GM21825 (cell line): ENCODE results near the gene PDLIM3.
"Not testable (repeated sequence)": the region's sequence is repeated elsewhere in the genome, so short reads cannot be mapped to it uniquely, and the experiment has no call there.

Source experiments
- ATAC-seq: cut with Tn5 transposase; IDR thresholded peaks from one replicate; pipeline ENCODE4 v1.9.1; 2021; ENCODE audit warnings: mild to moderate bottlenecking, moderate library complexity; ENCODE audit not compliant: unreplicated experiment

The PDLIM3 gene

GRCh38 chr4:185554365-185555126, 19.2 kb upstream of the PDLIM3 start:
- no peak for ATAC-seq

GRCh38 chr4:185552254-185552653, 16.9 kb upstream of the PDLIM3 start:
- ATAC-seq = no peak

DNA sequence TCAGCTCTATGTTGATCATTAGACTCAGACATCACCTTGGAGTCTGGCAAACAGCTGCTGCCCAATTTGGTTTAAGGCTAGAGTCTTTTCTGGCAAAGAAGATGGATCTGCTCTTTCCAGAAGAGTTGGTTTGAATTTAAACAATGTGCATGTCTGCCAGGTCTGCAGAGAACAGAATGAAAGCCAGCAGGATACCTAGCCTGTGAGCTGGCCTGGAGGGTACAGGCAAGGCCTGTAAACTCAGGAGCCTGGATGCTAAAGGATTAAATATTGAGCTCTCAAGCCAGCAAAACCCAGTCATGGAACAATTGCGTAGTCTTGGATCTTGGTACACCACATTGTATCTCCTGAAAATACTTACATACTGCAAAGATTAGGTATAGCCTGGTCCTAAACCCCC, 15.6 kb upstream of the PDLIM3 start:
- ATAC-seq = no peak

DNA sequence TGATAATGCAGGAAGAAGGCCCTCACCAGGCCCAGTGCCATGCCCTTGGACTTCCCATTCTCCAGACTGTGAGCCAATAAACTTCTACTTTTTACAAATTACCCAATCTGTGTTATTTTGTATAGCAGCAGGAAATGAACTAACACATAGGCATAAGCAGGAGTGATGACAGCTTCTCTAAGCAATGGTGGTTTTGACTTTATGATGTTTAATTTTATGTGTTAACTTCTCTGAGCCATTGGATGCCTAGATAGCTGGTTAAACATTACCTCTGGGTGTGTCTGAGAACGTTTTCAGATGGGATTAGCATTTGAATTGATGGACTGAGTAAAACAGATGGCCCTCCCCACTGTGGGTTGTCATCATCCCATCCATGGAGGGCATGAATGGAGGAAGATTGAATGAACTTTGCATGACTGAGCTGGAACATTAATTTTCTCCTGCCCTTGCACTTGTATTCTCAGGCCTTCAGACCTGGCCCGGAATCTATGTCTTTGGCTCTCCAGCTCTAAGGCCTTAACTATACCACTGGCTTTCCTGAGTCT, 13.9 kb upstream of the PDLIM3 start:
- no peak for ATAC-seq

DNA sequence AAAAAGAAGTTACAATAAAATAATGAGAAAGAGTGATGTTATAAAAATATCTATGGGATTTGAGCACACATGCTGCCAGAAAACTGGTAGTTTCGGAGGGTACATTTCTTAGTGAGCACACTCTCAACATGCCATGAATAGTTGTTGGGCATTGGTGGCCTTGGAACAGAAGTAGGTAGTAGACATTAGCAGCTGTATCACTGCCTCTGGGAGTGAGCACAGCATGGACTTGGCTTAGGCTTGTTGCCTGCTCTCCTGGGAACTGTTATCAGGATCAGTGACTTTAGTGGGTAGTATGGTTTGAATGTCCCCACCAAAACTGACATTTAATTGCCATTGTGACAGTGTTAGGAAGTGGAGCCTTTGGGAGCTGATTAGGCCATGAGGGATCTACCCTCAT, 13.3 kb upstream of the PDLIM3 start:
- no peak for ATAC-seq

GRCh38 chr4:185546335-185546734, 11.0 kb upstream of the PDLIM3 start:
- ATAC-seq = no peak

DNA sequence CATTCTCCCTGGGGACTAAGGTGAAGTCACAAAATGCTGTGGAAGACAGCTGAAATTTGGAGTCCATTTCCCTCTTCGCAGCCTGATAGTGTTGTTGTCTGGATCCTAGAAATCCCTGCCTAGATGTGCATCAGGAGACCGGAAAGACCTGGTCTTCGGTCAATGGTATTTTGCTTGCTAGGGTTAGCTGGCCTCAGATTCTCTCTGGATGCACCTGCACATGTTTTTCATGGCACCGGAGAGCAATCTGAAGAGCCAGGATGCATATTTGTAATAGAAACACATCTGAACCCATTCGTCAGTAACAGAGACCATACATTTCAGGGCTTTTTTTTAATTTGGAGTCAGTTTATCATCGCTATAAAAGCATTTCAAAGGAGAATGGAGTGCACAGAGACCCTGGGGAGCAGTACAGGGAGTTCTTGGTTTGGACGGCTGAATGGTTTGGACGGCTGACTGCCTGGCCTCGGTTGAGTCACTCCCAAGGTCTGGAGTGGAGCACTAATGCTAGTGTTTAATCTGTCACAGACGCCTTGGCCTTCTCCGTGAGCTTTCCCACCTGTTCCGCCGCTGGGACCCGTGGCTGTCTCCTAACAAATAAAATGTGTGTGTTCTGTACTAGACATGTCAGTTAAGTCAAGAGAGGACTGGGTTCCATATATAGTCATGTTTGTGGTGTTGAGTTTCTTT, 7.5 kb upstream of the PDLIM3 start:
- ATAC-seq = no peak

DNA sequence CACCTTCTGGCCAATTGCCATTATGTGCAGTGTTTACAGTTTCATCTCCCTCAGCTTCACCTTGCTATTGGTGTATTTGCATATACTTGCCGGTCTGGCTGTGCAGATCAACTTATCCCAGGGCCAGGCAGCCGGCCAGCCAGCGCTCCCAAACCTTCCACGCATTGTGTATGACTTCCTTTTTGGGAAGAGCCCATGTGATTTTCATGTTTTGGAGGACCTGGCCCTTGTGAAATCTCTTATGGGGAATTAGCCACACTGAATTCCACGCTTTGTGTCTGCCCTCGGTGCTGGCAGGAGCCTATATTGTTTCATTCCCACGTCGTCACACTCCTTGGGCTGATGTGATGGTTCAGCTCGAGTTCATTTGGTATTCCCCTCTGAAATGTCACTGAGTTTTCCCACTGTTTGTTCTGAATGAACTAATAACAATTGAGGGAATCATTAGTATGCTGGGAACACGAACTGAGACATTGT, 6.0 kb upstream of the PDLIM3 start:
- ATAC-seq = no peak

DNA sequence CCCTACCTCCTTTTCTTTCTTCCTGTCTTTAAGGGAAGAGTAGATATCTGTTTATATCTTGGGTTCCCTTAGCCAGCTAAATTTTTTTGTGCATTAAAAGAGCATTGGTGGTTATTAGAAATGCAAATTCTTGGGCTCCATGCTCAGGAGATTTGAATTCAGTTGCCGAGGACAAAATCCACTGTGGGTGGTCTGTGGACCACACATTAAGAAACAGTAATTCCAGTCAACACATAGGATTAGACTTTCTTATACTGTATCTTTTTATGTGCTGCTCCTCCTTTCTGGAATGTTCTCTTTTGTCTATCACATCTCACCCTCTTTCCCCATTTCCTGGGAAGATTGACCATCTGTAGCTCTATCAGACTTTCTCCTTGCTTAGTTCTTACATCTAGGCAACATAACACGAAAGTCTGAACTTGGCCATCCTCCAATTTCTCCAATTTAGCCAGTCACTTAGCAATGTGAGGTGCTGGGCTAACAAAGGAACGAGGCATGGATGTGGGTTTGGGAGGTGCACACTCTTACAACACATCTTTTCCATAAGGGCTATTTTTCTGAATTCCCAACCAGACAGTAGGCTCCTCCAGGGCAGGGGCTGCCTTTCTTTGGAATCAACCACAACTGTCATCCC, 5.3 kb upstream of the PDLIM3 start:
- ATAC-seq = no peak

DNA sequence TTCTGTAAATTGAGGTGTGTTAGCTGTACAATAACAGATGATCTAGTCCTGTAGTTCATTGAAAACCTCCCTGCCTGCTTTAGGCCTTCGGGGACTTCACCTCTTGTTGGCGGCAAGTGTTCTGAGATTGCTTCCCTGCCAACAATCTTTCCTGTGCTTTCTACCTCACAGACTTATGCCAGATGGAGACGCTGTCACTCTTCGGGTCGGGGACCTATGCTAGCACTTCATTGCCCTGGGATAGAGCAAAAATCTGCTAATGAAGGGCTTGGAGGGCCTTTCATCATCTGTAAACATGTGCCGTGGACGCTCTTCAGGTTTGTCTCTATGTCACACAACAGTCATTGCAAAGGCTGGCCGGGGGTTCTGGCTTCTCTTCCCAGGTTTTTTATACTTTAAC, 4.7 kb upstream of the PDLIM3 start:
- ATAC-seq = no peak

DNA sequence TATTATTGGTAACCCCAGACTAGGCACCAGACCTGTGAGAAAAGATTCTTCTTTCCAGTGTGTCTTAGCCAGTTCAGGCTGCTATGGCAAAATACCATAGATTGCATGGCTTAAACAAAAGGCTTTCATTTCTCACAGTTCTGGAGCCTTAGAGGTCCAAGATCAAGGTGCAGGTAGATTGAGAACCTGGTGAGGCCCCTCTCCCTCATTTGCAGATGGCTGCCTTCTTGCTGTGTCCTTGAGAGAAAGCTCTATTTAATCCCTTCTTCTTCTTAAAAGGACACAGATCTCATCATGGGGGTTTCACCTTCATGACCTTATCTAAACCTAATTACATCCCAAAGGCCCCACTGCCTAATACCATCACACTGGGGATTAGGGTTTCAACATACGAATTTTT, 3.5 kb upstream of the PDLIM3 start:
- ATAC-seq = no peak

- ATAC-seq = no peak
Measured at GRCh38 chr4:185536411-185536709, 1.1 kb upstream of the PDLIM3 start.

DNA sequence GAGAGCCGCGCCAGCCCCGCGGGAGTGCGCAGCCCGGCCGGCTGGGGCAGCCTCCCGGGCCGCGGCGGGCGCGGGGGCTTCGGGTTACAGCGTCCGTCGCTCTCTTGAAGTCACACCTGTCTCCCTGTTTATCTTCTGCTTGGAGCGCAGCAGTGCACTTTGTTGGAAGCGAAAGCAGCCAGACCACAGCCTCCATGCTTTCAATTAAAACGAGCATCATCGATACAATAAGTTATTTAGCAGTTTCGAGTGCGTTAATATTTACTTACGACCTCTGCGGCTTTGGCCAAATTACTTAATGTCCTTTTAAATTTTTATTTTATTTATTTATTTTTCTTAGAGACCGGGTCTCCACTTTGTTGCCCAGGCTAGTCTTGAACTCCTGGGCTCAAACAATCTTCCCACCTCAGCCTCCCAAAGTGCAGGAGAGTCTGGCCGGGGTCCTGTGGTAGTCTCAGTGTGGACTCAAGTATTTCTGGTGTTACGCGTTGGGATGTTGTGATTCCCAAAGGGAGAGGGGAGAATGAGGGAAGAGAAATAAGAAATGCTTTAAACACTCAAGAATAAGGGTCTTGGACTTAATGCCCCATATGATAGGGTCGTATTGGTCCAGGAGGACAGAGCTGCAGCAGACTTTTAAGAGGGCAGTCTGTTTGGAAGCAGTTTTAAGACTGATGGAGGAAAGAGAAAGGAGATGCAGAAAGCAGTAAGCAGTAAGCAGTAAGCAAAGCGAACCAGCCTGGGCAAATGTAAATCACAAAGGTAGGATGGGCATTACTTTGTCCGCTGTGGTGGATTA, 504 bp upstream of the PDLIM3 start:
- ATAC-seq = no peak

- ATAC-seq = no peak
Measured at GRCh38 chr4:185534511-185534865, 819 bp downstream of the PDLIM3 start.

GRCh38 chr4:185532795-185533324, 2.4 kb downstream of the PDLIM3 start:
- no peak for ATAC-seq

DNA sequence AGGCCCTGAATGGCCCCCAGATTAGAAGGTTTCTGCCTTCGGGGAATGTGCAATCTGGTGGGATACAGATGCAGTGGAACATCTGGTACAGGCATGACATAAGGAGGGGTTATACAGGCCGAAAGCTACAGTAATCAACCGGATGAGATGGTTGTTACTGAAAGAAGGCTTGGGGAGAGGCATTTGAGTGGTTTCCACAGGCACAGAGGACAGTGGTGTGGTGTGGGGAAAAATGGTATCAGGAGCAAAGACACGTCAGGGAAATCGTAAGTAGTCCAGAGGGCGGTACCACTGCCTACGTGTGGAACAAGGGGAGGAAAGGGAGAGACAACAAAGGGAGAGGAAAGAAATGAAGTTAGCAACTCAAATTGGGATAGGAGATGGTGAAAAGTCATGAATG, 3.0 kb downstream of the PDLIM3 start:
- ATAC-seq = no peak

DNA sequence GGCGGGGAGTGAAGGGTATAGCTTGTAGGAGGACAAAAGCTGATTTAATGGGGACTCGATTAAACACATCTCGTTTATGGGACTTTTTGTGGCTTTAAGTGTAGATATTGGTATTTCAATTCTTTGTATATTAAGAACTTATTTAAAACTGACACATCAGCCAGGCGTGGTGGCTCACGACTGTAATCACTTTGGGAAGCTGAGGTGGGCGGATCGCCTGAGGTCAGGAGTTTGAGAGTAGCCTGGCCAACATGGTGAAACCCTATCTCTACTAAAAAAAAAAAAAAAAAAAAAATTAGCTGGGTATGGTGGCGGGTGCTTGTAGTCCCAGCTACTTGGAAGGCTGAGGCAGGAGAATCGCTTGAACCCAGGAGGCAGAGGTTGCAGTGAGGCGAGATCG, 3.7 kb downstream of the PDLIM3 start:
- not testable (repeated sequence) for ATAC-seq

GRCh38 chr4:185529413-185529812, 5.9 kb downstream of the PDLIM3 start:
- no peak for ATAC-seq

DNA sequence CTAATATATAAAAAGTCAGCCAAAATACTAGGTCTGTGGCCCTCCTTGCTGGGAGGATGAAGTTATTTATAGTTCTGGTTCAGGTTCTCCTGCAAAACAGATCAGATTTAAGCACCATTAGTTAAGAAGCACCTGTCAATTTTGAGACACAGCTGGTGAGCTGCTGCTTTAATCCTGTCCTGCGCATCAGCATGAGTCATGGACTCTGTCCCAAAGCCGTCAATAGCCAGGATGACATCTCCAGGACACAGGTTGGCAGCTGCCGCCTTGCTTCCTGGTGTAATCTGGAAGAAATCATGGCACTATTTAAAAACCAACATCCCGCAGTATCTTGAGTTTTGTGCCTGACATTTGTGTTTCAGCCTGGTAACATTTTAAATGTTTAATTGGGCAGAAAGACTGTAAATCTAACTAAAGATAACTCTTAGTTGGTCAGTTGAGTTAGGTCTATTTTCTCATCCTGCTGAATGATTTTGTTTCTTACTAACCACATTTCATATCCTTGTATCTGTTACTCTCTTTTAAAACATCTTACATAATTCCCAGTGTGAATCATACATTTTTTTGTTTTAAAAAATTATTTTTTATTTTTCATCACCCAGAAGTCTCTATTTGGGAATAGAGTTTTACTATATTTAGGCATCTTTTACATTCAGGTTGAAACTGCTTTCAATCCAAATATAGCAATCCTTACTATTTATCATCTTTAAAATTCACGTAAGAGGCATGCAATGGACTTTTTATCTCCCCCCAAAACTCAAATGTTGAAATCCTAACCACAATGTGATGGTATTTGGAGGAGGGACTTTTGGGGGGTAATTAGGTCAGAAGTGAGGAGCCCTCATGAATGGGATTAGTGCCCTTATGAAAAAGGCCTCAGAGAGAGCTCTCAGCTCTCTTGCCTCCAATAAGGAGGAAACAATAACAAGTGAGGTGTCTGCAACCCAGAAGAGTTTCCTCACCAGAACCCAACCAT, 10.1 kb downstream of the PDLIM3 start:
- no peak for ATAC-seq

DNA sequence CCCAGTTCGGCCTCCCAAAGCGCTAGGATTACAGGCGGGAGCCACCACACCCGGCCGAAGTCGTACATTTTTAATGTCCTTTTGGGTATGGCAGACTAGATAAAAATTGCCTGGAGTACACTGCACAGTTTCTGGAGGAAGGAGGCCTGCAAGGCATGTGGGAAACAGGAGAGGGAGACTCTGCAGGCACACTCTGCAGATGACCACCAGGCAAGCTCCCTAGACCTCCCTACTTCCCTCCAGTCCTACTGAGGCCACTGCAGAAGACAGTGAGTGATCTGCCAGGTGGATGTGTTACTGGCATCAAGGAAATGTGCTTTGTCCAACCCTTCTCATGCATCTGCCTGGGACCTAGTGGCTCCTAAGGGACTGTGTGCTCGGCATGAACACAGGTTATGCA, 11.4 kb downstream of the PDLIM3 start:
- ATAC-seq = no peak
